ENCODE results near the gene PPP1R3D. TPM values are rescaled to one million over a fixed set of nuclear protein-coding genes. Genes with fewer than 3 reads are reported as not detected.

PPP1R3D gene
- 1.8 to 2.8 TPM (median 2.4 TPM) in 5 replicates for total RNA-seq (2022; extraction: Qiagen RNA extraction; ENCODE audit: low read depth)

GRCh38 chr20:59940129-59940955 lies at the start of gene PPP1R3D, which contains the start of gene FAM217B:
PPP1R3D (minus strand) TSS chr20:59940305; CDS start chr20:59939931, 374 bp downstream.
FAM217B (plus strand) TSS chr20:59940389; CDS start chr20:59943944, 3,555 bp downstream.

GRCh38 chr20:59958123-59958522 lies 18.0 kb upstream of the PPP1R3D start, which contains the start of gene CDH26:
CDH26 (plus strand) TSS chr20:59958423; CDS start chr20:59958727, 304 bp downstream.

GRCh38 chr20:59933296-59933848 lies 6.7 kb downstream of the PPP1R3D start, which contains the start of gene SYCP2:
SYCP2 (minus strand) TSS chr20:59933637; CDS start chr20:59922413, 11,224 bp downstream.

Other genes with a start within 250 kb of the PPP1R3D start
- 0.24 to 1.1 TPM (median 0.54 TPM) in 5 replicates for gene SYCP2, start 6.7 kb downstream of the PPP1R3D start, total RNA-seq (2022; extraction: Qiagen RNA extraction; ENCODE audit: low read depth)
- gene FAM217B, start 84 bp upstream of the PPP1R3D start, total RNA-seq (2022; extraction: Qiagen RNA extraction; ENCODE audit: low read depth): 5.6 to 7.5 TPM (median 6.4 TPM) in 5 replicates
- gene CDH26, start 18.1 kb upstream of the PPP1R3D start, total RNA-seq (2022; extraction: Qiagen RNA extraction; ENCODE audit: low read depth): 0.10 to 0.40 TPM (median 0.16 TPM) in 4 of 5 replicates, not detected in the other

Measured in A549 treated with CpdA at 1 μM for 4 hours (cell line).